Mucosa of gallbladder (tissue), 1 donor: Measurements from ENCODE around the gene GJA3. TPM values are rescaled to one million over a fixed set of nuclear protein-coding genes. Genes with fewer than 3 reads are reported as not detected.
"Not testable (repeated sequence)": the region's sequence is repeated elsewhere in the genome, so short reads cannot be mapped to it uniquely, and the experiment has no call there.

Experiments
- DNase-seq: peaks from one replicate; pipeline ENCODE4 v3.0.0-alpha.2; 2020; ENCODE audit warnings: low spot score
- total RNA-seq: library from RNA; stranded (reverse); gene quantifications from one replicate; pipeline ENCODE4 v1.2.1, GENCODE V29; 2021
- donor health status: DM: no; HTN: no; CAD: no.

The GJA3 gene
- total RNA-seq, 1 donor from 2014 or later = 1.7 TPM

- no peak for DNase-seq
Observed at GRCh38 chr13:20182231-20182846, 21.5 kb upstream of the GJA3 start.

GRCh38 chr13:20181188-20181587 is 20.3 kb upstream of the GJA3 start:
- DNase-seq = no peak

GRCh38 chr13:20178156-20178555 is 17.3 kb upstream of the GJA3 start:
- no peak for DNase-seq

- DNase-seq = no peak
Observed at GRCh38 chr13:20177049-20177831, 16.4 kb upstream of the GJA3 start.

- DNase-seq = no peak
Observed at GRCh38 chr13:20175907-20176652, 15.2 kb upstream of the GJA3 start.

GRCh38 chr13:20175406-20175794 is 14.5 kb upstream of the GJA3 start:
- DNase-seq = no peak

GRCh38 chr13:20174656-20175405 is 14.0 kb upstream of the GJA3 start:
- DNase-seq = peak; percentile 79

- no peak for DNase-seq
Observed at GRCh38 chr13:20173116-20173746, 12.4 kb upstream of the GJA3 start.

- no peak for DNase-seq
Observed at GRCh38 chr13:20171364-20171763, 10.5 kb upstream of the GJA3 start.

GRCh38 chr13:20170921-20171320 is 10.1 kb upstream of the GJA3 start:
- no peak for DNase-seq

GRCh38 chr13:20168396-20168795 is 7.5 kb upstream of the GJA3 start:
- no peak for DNase-seq

- no peak for DNase-seq
Observed at GRCh38 chr13:20165417-20166257, 4.8 kb upstream of the GJA3 start.

- no peak for DNase-seq
Observed at GRCh38 chr13:20161951-20162300, 1.1 kb upstream of the GJA3 start.

- no peak for DNase-seq
Observed at GRCh38 chr13:20161275-20161950, 561 bp upstream of the GJA3 start.

- DNase-seq = no peak
Observed at GRCh38 chr13:20159646-20160305, 1.1 kb downstream of the GJA3 start.

- DNase-seq = no peak
Observed at GRCh38 chr13:20157151-20157796, 3.6 kb downstream of the GJA3 start.

GRCh38 chr13:20156702-20157101 is 4.2 kb downstream of the GJA3 start:
- DNase-seq = no peak

GRCh38 chr13:20153290-20153689 is 7.6 kb downstream of the GJA3 start:
- DNase-seq = not testable (repeated sequence)

GRCh38 chr13:20151612-20152011 is 9.2 kb downstream of the GJA3 start:
- no peak for DNase-seq
